ENCODE results near the gene COL5A2.

COL5A2 gene

GRCh38 chr2:189163889-189164288 is 15.7 kb downstream of the COL5A2 start:
- TF ChIP-seq CTCF (IDR thresholded peaks at IDR 0.05; ENCODE audit: low read depth, low read length, missing control alignments) = no peak
- no peak for DNase-seq (ENCODE audit: extremely low read depth, low read depth)
- H3K4me3 ChIP-seq (replicated peaks; ENCODE audit: low read depth, low read length) = no peak overlapping the region

GRCh38 chr2:189162566-189162965 is 17.0 kb downstream of the COL5A2 start:
- DNase-seq (ENCODE audit: extremely low read depth, low read depth) = no peak
- TF ChIP-seq CTCF (IDR thresholded peaks at IDR 0.05; ENCODE audit: low read depth, low read length, missing control alignments) = no peak
- H3K4me3 ChIP-seq (replicated peaks; ENCODE audit: low read depth, low read length) = no peak overlapping the region

- H3K4me3 ChIP-seq (replicated peaks; ENCODE audit: low read depth, low read length) = no peak overlapping the region
- DNase-seq (ENCODE audit: extremely low read depth, low read depth) = no peak
- no peak for TF ChIP-seq CTCF (IDR thresholded peaks at IDR 0.05; ENCODE audit: low read depth, low read length, missing control alignments)
These were observed 17.7 kb downstream of the COL5A2 start for GRCh38 chr2:189161894-189162293.

GRCh38 chr2:189159717-189160116 is 19.8 kb downstream of the COL5A2 start:
- no peak for DNase-seq (ENCODE audit: extremely low read depth, low read depth)
- no peak for TF ChIP-seq CTCF (IDR thresholded peaks at IDR 0.05; ENCODE audit: low read depth, low read length, missing control alignments)
- no peak overlapping the region for H3K4me3 ChIP-seq (replicated peaks; ENCODE audit: low read depth, low read length)

GRCh38 chr2:189159273-189159672 is 20.3 kb downstream of the COL5A2 start:
- DNase-seq (ENCODE audit: extremely low read depth, low read depth) = no peak
- TF ChIP-seq CTCF (IDR thresholded peaks at IDR 0.05; ENCODE audit: low read depth, low read length, missing control alignments) = no peak
- H3K4me3 ChIP-seq (replicated peaks; ENCODE audit: low read depth, low read length) = no peak overlapping the region

- DNase-seq (ENCODE audit: extremely low read depth, low read depth) = no peak
- H3K4me3 ChIP-seq (replicated peaks; ENCODE audit: low read depth, low read length) = no peak overlapping the region
- TF ChIP-seq CTCF (IDR thresholded peaks at IDR 0.05; ENCODE audit: low read depth, low read length, missing control alignments) = no peak
These were observed 21.6 kb downstream of the COL5A2 start for GRCh38 chr2:189157939-189158338.

- H3K4me3 ChIP-seq (replicated peaks; ENCODE audit: low read depth, low read length) = no peak overlapping the region
- no peak for TF ChIP-seq CTCF (IDR thresholded peaks at IDR 0.05; ENCODE audit: low read depth, low read length, missing control alignments)
- DNase-seq (ENCODE audit: extremely low read depth, low read depth) = no peak
These were observed 22.1 kb downstream of the COL5A2 start for GRCh38 chr2:189157456-189157855.

Data from HFF-Myc (cell line).